Measurements from ENCODE around the gene KIRREL3.

The KIRREL3 gene

GRCh38 chr11:127000291-127000968 lies at the start of gene KIRREL3:
KIRREL3 (minus strand) TSS chr11:127000770.
- FAIRE-seq (no peak), DNase-seq (ENCODE audit: low spot score) (no peak)

GRCh38 chr11:127050186-127050585 lies 49.6 kb upstream of the KIRREL3 start:
- DNase-seq (ENCODE audit: low spot score): no peak
- FAIRE-seq: no peak

- no peak for DNase-seq (ENCODE audit: low spot score)
- FAIRE-seq: no peak
Measured at GRCh38 chr11:127049486-127049885, 48.9 kb upstream of the KIRREL3 start.

- FAIRE-seq (no peak), DNase-seq (ENCODE audit: low spot score) (no peak)
Measured at GRCh38 chr11:127044535-127044934, 44.0 kb upstream of the KIRREL3 start.

GRCh38 chr11:127042445-127042844 lies 41.9 kb upstream of the KIRREL3 start:
- DNase-seq (ENCODE audit: low spot score) (no peak), FAIRE-seq (no peak)

GRCh38 chr11:127039591-127039990 lies 39.0 kb upstream of the KIRREL3 start:
- DNase-seq (ENCODE audit: low spot score) (no peak), FAIRE-seq (no peak)

- FAIRE-seq (no peak), DNase-seq (ENCODE audit: low spot score) (no peak)
Measured at GRCh38 chr11:127037596-127037995, 37.0 kb upstream of the KIRREL3 start.

- no peak for FAIRE-seq
- DNase-seq (ENCODE audit: low spot score): no peak
Measured at GRCh38 chr11:127037001-127037400, 36.4 kb upstream of the KIRREL3 start.

GRCh38 chr11:127035824-127036223 lies 35.3 kb upstream of the KIRREL3 start:
- FAIRE-seq: no peak
- DNase-seq (ENCODE audit: low spot score): no peak

GRCh38 chr11:127034973-127035372 lies 34.4 kb upstream of the KIRREL3 start:
- DNase-seq (ENCODE audit: low spot score) (no peak), FAIRE-seq (no peak)

GRCh38 chr11:127028648-127029047 lies 28.1 kb upstream of the KIRREL3 start:
- FAIRE-seq: no peak
- no peak for DNase-seq (ENCODE audit: low spot score)

- DNase-seq (ENCODE audit: low spot score): no peak
- FAIRE-seq: no peak
Measured at GRCh38 chr11:127027789-127028188, 27.2 kb upstream of the KIRREL3 start.

GRCh38 chr11:127027000-127027399 lies 26.4 kb upstream of the KIRREL3 start:
- DNase-seq (ENCODE audit: low spot score) (no peak), FAIRE-seq (no peak)

- DNase-seq (ENCODE audit: low spot score) (peak; percentile 44), FAIRE-seq (peak; percentile 79)
Measured at GRCh38 chr11:127023991-127024390, 23.4 kb upstream of the KIRREL3 start.

GRCh38 chr11:127018683-127019279 lies 18.2 kb upstream of the KIRREL3 start:
- FAIRE-seq (no peak), DNase-seq (ENCODE audit: low spot score) (no peak)

- DNase-seq (ENCODE audit: low spot score): peak; percentile 84
- FAIRE-seq: peak; percentile 81
Measured at GRCh38 chr11:127017482-127017881, 16.9 kb upstream of the KIRREL3 start.

GRCh38 chr11:127013550-127013949 lies 13.0 kb upstream of the KIRREL3 start:
- FAIRE-seq (no peak), DNase-seq (ENCODE audit: low spot score) (no peak)

GRCh38 chr11:127006311-127006710 lies 5.7 kb upstream of the KIRREL3 start:
- DNase-seq (ENCODE audit: low spot score) (no peak), FAIRE-seq (no peak)

- FAIRE-seq (no peak), DNase-seq (ENCODE audit: low spot score) (peak; percentile 28)
Measured at GRCh38 chr11:127003260-127003981, 2.9 kb upstream of the KIRREL3 start.

GRCh38 chr11:127002669-127003259 lies 2.2 kb upstream of the KIRREL3 start:
- no peak for FAIRE-seq
- no peak for DNase-seq (ENCODE audit: low spot score)

GRCh38 chr11:127000981-127001380 lies 411 bp upstream of the KIRREL3 start:
- DNase-seq (ENCODE audit: low spot score) (no peak), FAIRE-seq (no peak)

- no peak for DNase-seq (ENCODE audit: low spot score)
- FAIRE-seq: no peak
Measured at GRCh38 chr11:126999366-126999765, 1.2 kb downstream of the KIRREL3 start.

Data from RCC 7860 (cell line).